Measurements from ENCODE around the gene IYD. TPM values are rescaled to one million over a fixed set of nuclear protein-coding genes. Genes with fewer than 3 reads are reported as not detected.
"Not testable (repeated sequence)": the region's sequence is repeated elsewhere in the genome, so short reads cannot be mapped to it uniquely, and the experiment has no call there.

The IYD gene
- total RNA-seq, 1 donor = under 0.01 TPM

DNA sequence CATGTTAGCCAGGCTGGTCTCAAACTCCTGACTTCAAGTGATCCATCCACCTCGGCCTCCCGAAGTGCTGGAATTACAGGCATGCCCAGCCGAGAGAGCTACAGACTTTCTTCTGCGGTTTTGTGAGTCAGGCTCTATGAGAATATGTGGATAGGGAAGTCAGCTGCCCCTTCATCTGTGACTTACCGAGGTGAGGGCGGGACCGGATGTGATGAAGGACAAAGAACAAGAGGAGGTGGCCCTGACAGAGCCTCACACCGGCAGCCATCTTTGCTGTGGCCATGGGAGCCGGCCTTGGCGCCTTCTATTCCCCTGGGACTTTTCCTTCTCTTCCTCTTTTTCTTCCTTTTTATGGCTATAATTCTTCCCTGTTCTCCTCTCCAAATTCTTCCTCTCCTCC is 67.0 kb downstream of the IYD start:
- TF ChIP-seq, protein P1, sequence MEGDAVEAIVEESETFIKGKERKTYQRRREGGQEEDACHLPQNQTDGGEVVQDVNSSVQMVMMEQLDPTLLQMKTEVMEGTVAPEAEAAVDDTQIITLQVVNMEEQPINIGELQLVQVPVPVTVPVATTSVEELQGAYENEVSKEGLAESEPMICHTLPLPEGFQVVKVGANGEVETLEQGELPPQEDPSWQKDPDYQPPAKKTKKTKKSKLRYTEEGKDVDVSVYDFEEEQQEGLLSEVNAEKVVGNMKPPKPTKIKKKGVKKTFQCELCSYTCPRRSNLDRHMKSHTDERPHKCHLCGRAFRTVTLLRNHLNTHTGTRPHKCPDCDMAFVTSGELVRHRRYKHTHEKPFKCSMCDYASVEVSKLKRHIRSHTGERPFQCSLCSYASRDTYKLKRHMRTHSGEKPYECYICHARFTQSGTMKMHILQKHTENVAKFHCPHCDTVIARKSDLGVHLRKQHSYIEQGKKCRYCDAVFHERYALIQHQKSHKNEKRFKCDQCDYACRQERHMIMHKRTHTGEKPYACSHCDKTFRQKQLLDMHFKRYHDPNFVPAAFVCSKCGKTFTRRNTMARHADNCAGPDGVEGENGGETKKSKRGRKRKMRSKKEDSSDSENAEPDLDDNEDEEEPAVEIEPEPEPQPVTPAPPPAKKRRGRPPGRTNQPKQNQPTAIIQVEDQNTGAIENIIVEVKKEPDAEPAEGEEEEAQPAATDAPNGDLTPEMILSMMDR (IDR thresholded peaks at IDR 0.05; ENCODE audit: insufficient read depth, low read length) = no peak
- no peak for DNase-seq (ENCODE audit: low read depth)
- H3K4me3 ChIP-seq (ENCODE audit: low read depth, low read length) = no peak overlapping the region

DNA sequence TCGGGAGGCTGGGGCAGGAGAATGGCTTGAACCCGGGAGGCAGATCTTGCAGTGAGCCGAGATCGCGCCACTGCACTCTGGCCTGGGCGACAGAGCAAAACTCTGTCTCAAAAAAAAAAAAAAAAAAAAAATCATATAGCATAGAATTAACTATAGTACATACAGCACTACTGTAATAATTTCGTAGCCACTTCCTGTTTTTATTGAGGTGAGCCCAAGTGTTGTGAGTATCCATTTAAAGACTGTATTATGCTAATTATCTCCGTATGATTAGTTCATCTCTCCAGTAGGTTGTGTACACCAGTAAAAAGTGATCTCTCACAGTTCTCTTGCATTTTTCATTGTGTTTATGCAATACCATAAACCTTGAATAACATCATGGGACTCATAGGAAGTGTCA is 70.6 kb downstream of the IYD start:
- H3K4me3 ChIP-seq (ENCODE audit: low read depth, low read length) = no peak overlapping the region
- TF ChIP-seq, protein P1 (IDR thresholded peaks at IDR 0.05; ENCODE audit: insufficient read depth, low read length) = no peak
- no peak for DNase-seq (ENCODE audit: low read depth)

DNA sequence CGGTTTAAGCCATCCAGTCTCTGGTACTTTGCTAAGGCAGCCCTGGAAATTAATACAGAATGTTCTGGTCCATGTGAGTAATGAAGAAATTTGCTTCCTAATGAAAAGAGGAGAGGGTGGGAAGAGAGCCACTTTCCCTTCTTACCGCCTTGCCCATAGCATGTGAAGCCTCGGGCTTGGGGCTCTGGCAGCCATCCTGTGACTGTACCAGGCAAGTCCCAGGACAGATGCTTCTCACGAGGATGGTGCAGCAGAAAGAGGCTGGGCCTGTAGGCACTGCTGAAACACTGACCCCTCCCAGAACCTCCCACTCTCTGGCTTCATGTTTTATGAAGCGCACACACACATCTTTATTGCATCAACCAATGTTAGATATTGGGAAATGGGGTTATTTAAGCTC is 74.8 kb downstream of the IYD start:
- TF ChIP-seq, protein P1 (IDR thresholded peaks at IDR 0.05; ENCODE audit: insufficient read depth, low read length) = no peak
- H3K4me3 ChIP-seq (ENCODE audit: low read depth, low read length) = no peak overlapping the region
- DNase-seq (ENCODE audit: low read depth) = no peak

DNA sequence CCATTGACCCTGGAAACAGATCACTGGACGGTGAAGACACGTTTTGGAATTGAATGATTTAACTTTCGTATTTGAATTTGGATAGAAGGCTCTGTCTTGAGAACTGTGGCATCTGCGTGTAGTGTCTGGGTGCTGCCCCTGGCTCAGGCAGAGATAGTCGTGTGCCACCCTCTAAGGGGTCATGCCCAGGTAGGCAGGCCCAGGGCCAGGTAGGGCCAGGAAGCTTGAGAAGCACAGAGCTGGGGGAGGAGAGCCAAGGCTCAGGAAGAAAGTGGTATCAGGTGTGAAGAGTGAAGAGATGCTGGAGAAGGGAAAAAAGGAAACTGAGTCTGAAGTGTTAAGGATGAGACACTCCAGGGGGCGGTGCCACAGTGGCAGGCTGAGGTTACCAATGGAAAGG is 75.5 kb downstream of the IYD start:
- TF ChIP-seq, protein P1 (IDR thresholded peaks at IDR 0.05; ENCODE audit: insufficient read depth, low read length) = no peak
- DNase-seq (ENCODE audit: low read depth) = no peak
- no peak overlapping the region for H3K4me3 ChIP-seq (ENCODE audit: low read depth, low read length)

DNA sequence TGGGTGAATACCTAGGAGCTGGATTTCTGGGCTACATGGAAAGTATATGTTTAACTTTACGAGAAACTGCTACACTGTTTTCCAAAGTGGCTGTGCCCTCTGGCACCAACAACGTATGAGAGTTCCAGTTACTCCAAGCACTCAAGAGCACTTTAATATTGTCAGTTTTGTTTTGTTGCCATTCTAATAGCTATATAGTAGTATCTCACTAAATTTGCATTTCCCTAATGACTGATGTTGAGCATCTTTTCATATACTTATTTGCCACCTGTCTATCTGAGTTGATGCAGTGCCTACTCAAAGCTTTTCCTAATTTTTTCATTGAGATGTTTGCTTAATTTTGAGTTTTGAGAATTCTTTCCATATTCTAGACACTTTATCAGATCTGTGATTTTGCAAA is 76.7 kb downstream of the IYD start:
- TF ChIP-seq, protein P1 (IDR thresholded peaks at IDR 0.05; ENCODE audit: insufficient read depth, low read length) = no peak
- no peak for DNase-seq (ENCODE audit: low read depth)
- no peak overlapping the region for H3K4me3 ChIP-seq (ENCODE audit: low read depth, low read length)

DNA sequence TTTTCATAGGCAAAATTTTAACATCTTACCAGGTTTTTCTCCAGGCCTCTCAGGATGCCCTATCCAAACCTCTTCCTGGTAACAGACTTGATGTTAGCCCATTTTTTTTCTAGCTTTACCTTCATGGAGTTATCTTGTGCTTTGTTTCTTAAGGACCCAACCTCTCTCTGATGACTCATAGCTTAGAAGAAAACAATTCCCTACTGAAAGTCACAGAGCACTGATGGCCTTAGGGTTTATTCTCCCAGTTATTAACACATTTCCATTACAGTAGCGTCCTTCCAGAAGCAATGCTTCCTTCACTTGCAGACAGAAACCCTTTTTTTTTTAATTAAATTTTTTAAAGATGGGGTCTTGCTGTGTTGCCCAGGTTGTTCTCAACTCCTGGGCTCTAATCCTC is 79.4 kb downstream of the IYD start:
- TF ChIP-seq, protein P1 (IDR thresholded peaks at IDR 0.05; ENCODE audit: insufficient read depth, low read length) = no peak
- no peak for DNase-seq (ENCODE audit: low read depth)
- no peak overlapping the region for H3K4me3 ChIP-seq (ENCODE audit: low read depth, low read length)

DNA sequence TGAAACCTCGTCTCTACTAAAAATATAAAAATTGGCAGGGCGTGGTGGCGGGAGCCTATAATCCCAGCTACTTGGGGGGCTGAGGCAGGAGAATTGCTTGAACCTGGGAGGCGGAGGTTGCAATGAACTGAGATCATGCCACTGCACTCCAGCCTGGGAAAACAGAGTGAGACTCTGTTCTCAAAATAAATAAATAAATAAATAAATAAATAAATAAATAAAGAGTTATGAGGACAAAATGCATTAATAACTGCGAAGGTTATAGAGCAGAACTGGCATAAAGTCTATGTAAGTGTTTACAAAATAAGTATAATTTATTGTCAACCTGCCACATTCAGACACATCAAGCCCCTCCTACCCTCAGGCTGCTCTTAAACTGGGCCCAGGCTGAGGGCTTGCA is 80.2 kb downstream of the IYD start:
- not testable (repeated sequence) for DNase-seq (ENCODE audit: low read depth); H3K4me3 ChIP-seq (ENCODE audit: low read depth, low read length)

Measured in fibroblast of the aortic adventitia (primary cell).